22Rv1 (cell line): Measurements from ENCODE around the gene ILK.

Experiments used
- ZFX ChIP-seq: fragments of 450-650 bp; IDR thresholded peaks from 2 replicates; pipeline ENCODE4 v1.6.1; 2017; ENCODE audit warnings: antibody characterized with exemption, borderline replicate concordance
- TF ChIP-seq, protein P1 (sequence below): fragments of 450-650 bp; IDR thresholded peaks from 2 replicates; pipeline ENCODE4 v1.5.1; 2017; ENCODE audit warnings: mild to moderate bottlenecking

GRCh38 chr11:6650104-6650503 lies 46.5 kb downstream of the ILK start:
- TF ChIP-seq, protein P1, sequence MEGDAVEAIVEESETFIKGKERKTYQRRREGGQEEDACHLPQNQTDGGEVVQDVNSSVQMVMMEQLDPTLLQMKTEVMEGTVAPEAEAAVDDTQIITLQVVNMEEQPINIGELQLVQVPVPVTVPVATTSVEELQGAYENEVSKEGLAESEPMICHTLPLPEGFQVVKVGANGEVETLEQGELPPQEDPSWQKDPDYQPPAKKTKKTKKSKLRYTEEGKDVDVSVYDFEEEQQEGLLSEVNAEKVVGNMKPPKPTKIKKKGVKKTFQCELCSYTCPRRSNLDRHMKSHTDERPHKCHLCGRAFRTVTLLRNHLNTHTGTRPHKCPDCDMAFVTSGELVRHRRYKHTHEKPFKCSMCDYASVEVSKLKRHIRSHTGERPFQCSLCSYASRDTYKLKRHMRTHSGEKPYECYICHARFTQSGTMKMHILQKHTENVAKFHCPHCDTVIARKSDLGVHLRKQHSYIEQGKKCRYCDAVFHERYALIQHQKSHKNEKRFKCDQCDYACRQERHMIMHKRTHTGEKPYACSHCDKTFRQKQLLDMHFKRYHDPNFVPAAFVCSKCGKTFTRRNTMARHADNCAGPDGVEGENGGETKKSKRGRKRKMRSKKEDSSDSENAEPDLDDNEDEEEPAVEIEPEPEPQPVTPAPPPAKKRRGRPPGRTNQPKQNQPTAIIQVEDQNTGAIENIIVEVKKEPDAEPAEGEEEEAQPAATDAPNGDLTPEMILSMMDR, result no peak
- TF ChIP-seq ZFX, result no peak
